DND-41 (cell line): ENCODE results near the gene RPS6KC1.

ENCODE experiments used
- CTCF ChIP-seq: IDR thresholded peaks from 2 replicates; pipeline ENCODE4 v1.5.1; 2012; ENCODE audit warnings: borderline replicate concordance, low read length, moderate library complexity, mild to moderate bottlenecking; ENCODE audit not compliant: poor library complexity, severe bottlenecking; ENCODE audit errors: extremely low read depth
- EZH2 ChIP-seq: IDR thresholded peaks from 3 replicates; pipeline ENCODE4 v1.6.1; 2012; ENCODE audit warnings: borderline replicate concordance, low read depth, mild to moderate bottlenecking, moderate library complexity, low read length, inconsistent platforms; ENCODE audit not compliant: severe bottlenecking

DNA sequence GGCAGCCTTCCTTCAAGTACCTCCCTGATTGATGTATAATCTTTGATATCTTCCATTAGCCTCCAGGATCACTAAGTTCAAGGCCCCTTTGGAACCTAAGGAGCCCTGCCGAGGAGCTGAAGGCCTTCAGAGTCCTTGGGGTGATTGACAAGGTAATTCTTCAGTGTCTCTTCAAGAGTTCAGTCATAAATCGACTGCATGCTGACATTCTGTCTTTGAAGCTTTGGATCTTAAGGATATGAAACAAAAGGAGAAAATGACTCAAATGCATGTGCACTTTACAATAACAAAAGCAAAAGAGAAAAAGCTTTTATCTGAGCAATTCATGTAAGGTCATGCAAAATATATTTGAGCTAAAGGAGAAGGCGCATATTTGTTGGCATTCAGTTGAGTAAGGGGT lies 125.3 kb downstream of the RPS6KC1 start:
- TF ChIP-seq CTCF (no peak), EZH2 (no peak)
